SK-N-MC (cell line): ENCODE results near the gene TAF11L2.
"Not testable (repeated sequence)": the region's sequence is repeated elsewhere in the genome, so short reads cannot be mapped to it uniquely, and the experiment has no call there.

Experiments
- EZH2 ChIP-seq: fragments of 200-600 bp; sonication (generic); IDR thresholded peaks from one replicate; pipeline ENCODE4 v1.6.1; 2017; ENCODE audit warnings: antibody characterized with exemption
- FOXP2 ChIP-seq: optimal IDR thresholded peaks from 2 replicates; pipeline ENCODE3; 2011; ENCODE audit warnings: mild to moderate bottlenecking, moderate library complexity; ENCODE audit not compliant: insufficient read depth; ENCODE audit errors: extremely low read length, control extremely low read depth
- POLR2AphosphoS5 ChIP-seq: IDR thresholded peaks from 2 replicates; pipeline ENCODE4 v1.6.1; 2012; ENCODE audit warnings: mild to moderate bottlenecking, low read depth, low read length, borderline replicate concordance

- TF ChIP-seq POLR2AphosphoS5, EZH2, FOXP2: not testable (repeated sequence)
Measured at GRCh38 chr5:17518067-17518466, 20.0 kb downstream of the TAF11L2 start, which contains the start of gene TAF11L3.
